HUES48 (cell line): Measurements from ENCODE around the gene SART3.

Experiments
- H3K27ac ChIP-seq: one replicate; pipeline ENCODE4 v1.7.0; 2013; ENCODE audit warnings: low read depth, low read length, inconsistent platforms
- H3K27me3 ChIP-seq: 2 replicates; pipeline ENCODE4 v1.6.1; 2013; ENCODE audit warnings: mild to moderate bottlenecking, low read length; ENCODE audit not compliant: control insufficient read depth, insufficient read depth
- H3K36me3 ChIP-seq: 2 replicates; pipeline ENCODE4 v1.6.1; 2013; ENCODE audit warnings: low read length; ENCODE audit not compliant: control insufficient read depth, insufficient read depth
- H3K4me1 ChIP-seq: 2 replicates; pipeline ENCODE4 v1.6.1; 2013; ENCODE audit warnings: mild to moderate bottlenecking, low read length; ENCODE audit not compliant: control insufficient read depth, insufficient read depth
- H3K4me3 ChIP-seq: 2 replicates; pipeline ENCODE4 v1.5.1; 2013; ENCODE audit warnings: mild to moderate bottlenecking, low read depth, low read length
- H3K9ac ChIP-seq: 2 replicates; pipeline ENCODE4 v1.6.1; 2013; ENCODE audit warnings: mild to moderate bottlenecking, low read depth, low read length, moderate library complexity
- H3K9me3 ChIP-seq: 2 replicates; pipeline ENCODE4 v1.6.1; 2013; ENCODE audit warnings: low read length; ENCODE audit not compliant: control insufficient read depth, insufficient read depth

SART3 gene

GRCh38 chr12:108531929-108532848 lies 28.8 kb downstream of the SART3 start:
- H3K36me3 ChIP-seq = peaks cover 96% of the 10 kb centered on the region
- H3K9me3 ChIP-seq = no peaks in the 10 kb centered on the region
- H3K9ac ChIP-seq = no peak overlapping the region
- H3K27me3 ChIP-seq = no peaks in the 10 kb centered on the region
- H3K4me3 ChIP-seq = no peak overlapping the region
- H3K4me1 ChIP-seq = no peaks in the 10 kb centered on the region
- no peak overlapping the region for H3K27ac ChIP-seq

DNA sequence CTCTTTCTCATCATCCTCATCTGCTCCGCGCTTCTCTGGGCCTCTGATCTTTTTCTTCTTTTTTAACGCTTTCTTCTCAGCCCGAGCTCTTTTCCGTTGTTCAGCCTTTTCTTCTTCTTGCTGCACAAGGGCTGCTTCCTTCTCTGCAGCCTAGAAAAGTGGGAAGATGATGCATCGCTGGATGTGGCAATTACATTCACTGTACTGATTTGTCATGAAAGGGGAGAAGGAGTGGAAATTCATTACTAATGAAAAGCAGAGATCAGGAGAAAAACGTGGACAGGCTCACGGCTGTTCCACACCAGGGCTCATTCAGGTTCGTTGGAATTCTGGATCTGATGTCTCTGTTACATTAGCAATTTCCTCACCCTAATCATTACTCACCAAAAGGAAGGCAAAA lies 30.8 kb downstream of the SART3 start:
- Histone ChIP-seq H3K9me3 (no peaks in the 10 kb centered on the region), H3K27me3 (no peaks in the 10 kb centered on the region), H3K4me1 (no peaks in the 10 kb centered on the region), H3K4me3 (no peak overlapping the region), H3K27ac (no peak overlapping the region), H3K9ac (no peak overlapping the region), H3K36me3 (peaks cover 96% of the 10 kb centered on the region)

DNA sequence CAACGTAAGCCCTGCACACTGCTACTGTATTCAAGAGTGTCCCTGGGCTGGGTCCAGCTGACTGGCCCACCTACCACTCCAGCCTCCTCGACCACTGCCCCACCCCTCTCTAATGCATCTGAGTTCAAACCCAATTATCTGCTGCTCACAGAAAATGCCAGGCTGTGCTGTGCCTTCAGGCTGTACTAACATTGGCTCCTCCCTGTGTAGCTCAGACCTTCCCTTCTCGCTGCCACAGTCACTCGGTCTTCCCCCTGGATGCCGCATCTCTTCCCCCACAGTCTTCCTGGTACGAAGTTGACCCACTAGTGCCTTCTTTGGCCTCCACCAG lies 33.8 kb downstream of the SART3 start:
- Histone ChIP-seq H3K9ac (no peak overlapping the region), H3K9me3 (no peaks in the 10 kb centered on the region), H3K27me3 (no peaks in the 10 kb centered on the region), H3K4me3 (no peak overlapping the region), H3K36me3 (peaks cover 97% of the 10 kb centered on the region), H3K4me1 (no peaks in the 10 kb centered on the region), H3K27ac (no peak overlapping the region)

GRCh38 chr12:108526482-108527165 lies 34.3 kb downstream of the SART3 start:
- peaks cover 97% of the 10 kb centered on the region for H3K36me3 ChIP-seq
- no peak overlapping the region for H3K27ac ChIP-seq
- H3K9me3 ChIP-seq = no peaks in the 10 kb centered on the region
- no peaks in the 10 kb centered on the region for H3K4me1 ChIP-seq
- H3K9ac ChIP-seq = no peak overlapping the region
- no peaks in the 10 kb centered on the region for H3K27me3 ChIP-seq
- no peak overlapping the region for H3K4me3 ChIP-seq

- H3K9me3 ChIP-seq = no peaks in the 10 kb centered on the region
- H3K36me3 ChIP-seq = peaks cover 97% of the 10 kb centered on the region
- no peak overlapping the region for H3K27ac ChIP-seq
- H3K4me3 ChIP-seq = no peak overlapping the region
- no peaks in the 10 kb centered on the region for H3K27me3 ChIP-seq
- no peak overlapping the region for H3K9ac ChIP-seq
- no peaks in the 10 kb centered on the region for H3K4me1 ChIP-seq
These were observed 35.3 kb downstream of the SART3 start for GRCh38 chr12:108525681-108526080.

DNA sequence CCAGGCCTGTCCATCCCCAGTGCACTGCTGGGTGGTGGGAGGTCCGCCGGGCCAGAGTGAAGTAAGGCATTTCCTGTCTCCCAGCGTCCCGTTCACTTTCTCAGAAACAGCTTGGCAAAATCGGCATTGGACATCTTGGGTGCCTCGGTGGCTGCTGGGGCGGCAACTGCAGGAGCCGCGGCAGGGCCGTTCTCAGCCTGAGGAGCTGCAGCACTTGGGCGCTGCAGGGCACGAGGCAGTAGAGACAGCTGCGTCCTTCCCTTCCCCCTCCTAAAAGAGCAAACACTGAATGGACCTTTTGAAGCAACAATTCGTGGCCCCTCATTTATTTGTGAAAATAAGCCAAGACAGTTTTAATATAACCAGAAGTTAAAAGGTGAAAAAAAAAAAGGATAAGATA lies 37.6 kb downstream of the SART3 start:
- no peak overlapping the region for H3K4me3 ChIP-seq
- H3K4me1 ChIP-seq = no peaks in the 10 kb centered on the region
- H3K36me3 ChIP-seq = peaks cover 99% of the 10 kb centered on the region
- H3K9ac ChIP-seq = no peak overlapping the region
- H3K27ac ChIP-seq = no peak overlapping the region
- H3K9me3 ChIP-seq = no peaks in the 10 kb centered on the region
- no peaks in the 10 kb centered on the region for H3K27me3 ChIP-seq

DNA sequence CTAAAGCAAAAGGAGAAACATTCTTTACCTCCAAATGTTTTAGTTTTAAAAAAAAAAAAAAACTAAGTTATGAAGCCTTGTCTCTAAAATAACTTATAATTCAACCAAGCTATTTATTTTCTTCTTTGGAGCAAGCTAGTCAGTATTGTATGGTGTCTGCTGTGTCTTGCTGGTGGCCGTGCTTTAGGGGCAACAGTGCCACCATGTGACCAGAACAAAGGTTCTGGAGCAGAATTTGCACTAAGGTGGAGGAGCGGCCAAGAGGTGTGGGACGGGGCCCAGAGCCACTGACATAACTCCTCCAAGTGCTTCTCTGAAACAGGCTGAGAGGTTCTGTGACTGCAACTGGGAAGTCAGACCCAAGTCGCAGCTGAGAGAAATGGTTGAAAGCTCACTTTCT lies 41.4 kb downstream of the SART3 start:
- H3K36me3 ChIP-seq = peaks cover 72% of the 10 kb centered on the region
- no peak overlapping the region for H3K9ac ChIP-seq
- H3K27me3 ChIP-seq = no peaks in the 10 kb centered on the region
- H3K9me3 ChIP-seq = no peaks in the 10 kb centered on the region
- no peak overlapping the region for H3K27ac ChIP-seq
- H3K4me3 ChIP-seq = no peak overlapping the region
- H3K4me1 ChIP-seq = peaks cover 4% of the 10 kb centered on the region; the same call in 1 of the 2 replicates

DNA sequence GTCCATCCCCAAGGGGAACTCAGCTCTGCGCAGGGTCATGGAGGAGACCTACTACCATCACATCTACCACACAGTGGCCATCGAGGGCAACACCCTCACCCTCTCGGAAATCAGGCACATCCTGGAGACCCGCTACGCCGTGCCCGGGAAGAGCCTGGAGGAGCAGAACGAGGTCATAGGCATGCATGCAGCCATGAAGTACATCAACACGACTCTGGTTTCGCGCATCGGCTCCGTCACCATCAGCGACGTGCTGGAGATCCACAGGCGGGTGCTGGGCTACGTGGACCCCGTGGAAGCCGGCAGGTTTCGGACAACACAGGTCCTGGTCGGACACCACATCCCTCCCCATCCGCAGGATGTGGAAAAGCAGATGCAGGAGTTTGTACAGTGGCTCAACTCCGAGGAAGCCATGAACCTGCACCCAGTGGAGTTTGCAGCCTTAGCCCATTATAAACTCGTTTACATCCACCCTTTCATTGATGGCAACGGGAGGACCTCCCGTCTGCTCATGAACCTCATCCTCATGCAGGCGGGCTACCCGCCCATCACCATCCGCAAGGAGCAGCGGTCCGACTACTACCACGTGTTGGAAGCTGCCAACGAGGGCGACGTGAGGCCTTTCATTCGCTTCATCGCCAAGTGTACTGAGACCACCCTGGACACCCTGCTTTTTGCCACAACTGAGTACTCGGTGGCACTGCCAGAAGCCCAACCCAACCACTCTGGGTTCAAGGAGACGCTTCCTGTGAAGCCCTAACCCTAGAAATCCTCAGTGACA lies 42.1 kb downstream of the SART3 start:
- Histone ChIP-seq H3K9me3 (no peaks in the 10 kb centered on the region), H3K27ac (no peak overlapping the region), H3K4me1 (peaks cover 4% of the 10 kb centered on the region; the same call in 1 of the 2 replicates), H3K4me3 (no peak overlapping the region), H3K27me3 (no peaks in the 10 kb centered on the region), H3K36me3 (peaks cover 65% of the 10 kb centered on the region), H3K9ac (no peak overlapping the region)

DNA sequence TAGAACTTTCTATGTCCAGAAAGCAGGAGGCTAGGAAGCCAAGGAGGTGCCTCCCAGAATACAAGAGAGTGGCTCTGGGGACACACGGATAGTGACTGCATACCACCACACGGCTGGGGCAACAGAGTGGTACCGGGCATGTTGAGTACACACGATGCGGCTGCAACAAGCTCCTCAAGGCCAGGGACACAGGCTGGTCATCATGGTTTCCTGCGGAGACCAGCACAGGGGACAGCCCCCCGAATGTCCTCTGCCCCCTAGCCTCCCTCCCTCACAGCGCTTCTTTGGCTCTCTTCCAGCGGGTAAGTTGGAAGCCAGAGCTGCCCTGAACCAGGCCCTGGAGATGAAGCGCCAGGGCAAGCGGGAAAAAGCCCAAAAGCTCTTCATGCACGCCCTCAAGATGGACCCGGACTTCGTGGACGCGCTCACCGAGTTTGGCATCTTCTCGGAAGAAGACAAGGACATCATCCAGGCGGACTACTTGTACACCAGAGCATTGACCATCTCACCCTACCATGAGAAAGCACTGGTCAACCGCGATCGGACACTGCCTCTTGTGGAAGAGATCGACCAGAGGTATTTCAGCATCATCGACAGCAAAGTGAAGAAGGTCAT lies 42.8 kb downstream of the SART3 start:
- Histone ChIP-seq H3K4me1 (peaks cover 4% of the 10 kb centered on the region; the same call in 1 of the 2 replicates), H3K36me3 (peaks cover 58% of the 10 kb centered on the region), H3K27ac (no peak overlapping the region), H3K9me3 (no peaks in the 10 kb centered on the region), H3K27me3 (no peaks in the 10 kb centered on the region), H3K4me3 (no peak overlapping the region), H3K9ac (no peak overlapping the region)

GRCh38 chr12:108517288-108518100 lies 43.5 kb downstream of the SART3 start:
- no peaks in the 10 kb centered on the region for H3K27me3 ChIP-seq
- peaks cover 6% of the 10 kb centered on the region; the same call in 1 of the 2 replicates for H3K4me1 ChIP-seq
- H3K9me3 ChIP-seq = no peaks in the 10 kb centered on the region
- no peak overlapping the region for H3K9ac ChIP-seq
- H3K36me3 ChIP-seq = peaks cover 51% of the 10 kb centered on the region
- H3K4me3 ChIP-seq = no peak overlapping the region
- no peak overlapping the region for H3K27ac ChIP-seq
